Measurements from ENCODE around the gene BACE2. TPM values are rescaled to one million over a fixed set of nuclear protein-coding genes. Genes with fewer than 3 reads are reported as not detected.

BACE2 gene
- total RNA-seq, 1 donor: 85.8 TPM

- TF ChIP-seq CTCF (IDR thresholded peaks at IDR 0.05; ENCODE audit: extremely low read depth, low read depth, low read length): no peak
- no peaks in the 10 kb centered on the region for H3K79me2 ChIP-seq (ENCODE audit: insufficient read depth, low read length)
- peaks cover 17% of the 10 kb centered on the region for H3K36me3 ChIP-seq (ENCODE audit: insufficient read depth, low read length)
- no peak for DNase-seq (ENCODE audit: insufficient read length, low spot score, missing footprints)
- no peak overlapping the region for H2AFZ ChIP-seq (ENCODE audit: low read length)
- H3K9me3 ChIP-seq (ENCODE audit: low read depth, low read length): no peaks in the 10 kb centered on the region
- H3K27ac ChIP-seq (ENCODE audit: low read depth, low read length): no peak overlapping the region
- H3K4me3 ChIP-seq (ENCODE audit: insufficient read depth, low read length): no peak overlapping the region
- H3K27me3 ChIP-seq (ENCODE audit: insufficient read depth, low read length): no peaks in the 10 kb centered on the region
- no peaks in the 10 kb centered on the region for H4K20me1 ChIP-seq (ENCODE audit: insufficient read depth, low read length)
- peaks cover 21% of the 10 kb centered on the region for H3K4me1 ChIP-seq (ENCODE audit: insufficient read depth, low read length)
- no peak overlapping the region for H3K4me2 ChIP-seq (ENCODE audit: insufficient read depth, low read length)
These were observed 89.1 kb downstream of the BACE2 start for GRCh38 chr21:41256771-41257702.

GRCh38 chr21:41258617-41259016, 90.7 kb downstream of the BACE2 start:
- H3K36me3 ChIP-seq (ENCODE audit: insufficient read depth, low read length): peaks cover 14% of the 10 kb centered on the region
- no peaks in the 10 kb centered on the region for H3K27me3 ChIP-seq (ENCODE audit: insufficient read depth, low read length)
- H2AFZ ChIP-seq (ENCODE audit: low read length): no peak overlapping the region
- peaks cover 8% of the 10 kb centered on the region for H3K4me1 ChIP-seq (ENCODE audit: insufficient read depth, low read length)
- no peaks in the 10 kb centered on the region for H4K20me1 ChIP-seq (ENCODE audit: insufficient read depth, low read length)
- H3K4me3 ChIP-seq (ENCODE audit: insufficient read depth, low read length): no peak overlapping the region
- no peak overlapping the region for H3K27ac ChIP-seq (ENCODE audit: low read depth, low read length)
- no peaks in the 10 kb centered on the region for H3K79me2 ChIP-seq (ENCODE audit: insufficient read depth, low read length)
- no peak for TF ChIP-seq CTCF (IDR thresholded peaks at IDR 0.05; ENCODE audit: extremely low read depth, low read depth, low read length)
- H3K9me3 ChIP-seq (ENCODE audit: low read depth, low read length): no peaks in the 10 kb centered on the region
- DNase-seq (ENCODE audit: insufficient read length, low spot score, missing footprints): no peak
- no peak overlapping the region for H3K4me2 ChIP-seq (ENCODE audit: insufficient read depth, low read length)

- H3K9me3 ChIP-seq (ENCODE audit: low read depth, low read length): no peaks in the 10 kb centered on the region
- no peak for DNase-seq (ENCODE audit: insufficient read length, low spot score, missing footprints)
- H3K4me1 ChIP-seq (ENCODE audit: insufficient read depth, low read length): no peaks in the 10 kb centered on the region
- H2AFZ ChIP-seq (ENCODE audit: low read length): no peak overlapping the region
- no peak for TF ChIP-seq CTCF (IDR thresholded peaks at IDR 0.05; ENCODE audit: extremely low read depth, low read depth, low read length)
- H3K79me2 ChIP-seq (ENCODE audit: insufficient read depth, low read length): no peaks in the 10 kb centered on the region
- H4K20me1 ChIP-seq (ENCODE audit: insufficient read depth, low read length): no peaks in the 10 kb centered on the region
- no peak overlapping the region for H3K4me2 ChIP-seq (ENCODE audit: insufficient read depth, low read length)
- H3K4me3 ChIP-seq (ENCODE audit: insufficient read depth, low read length): no peak overlapping the region
- peaks cover 11% of the 10 kb centered on the region for H3K36me3 ChIP-seq (ENCODE audit: insufficient read depth, low read length)
- H3K27me3 ChIP-seq (ENCODE audit: insufficient read depth, low read length): no peaks in the 10 kb centered on the region
- no peak overlapping the region for H3K27ac ChIP-seq (ENCODE audit: low read depth, low read length)
These were observed 92.5 kb downstream of the BACE2 start for GRCh38 chr21:41260428-41260827.

GRCh38 chr21:41267346-41267745, 99.4 kb downstream of the BACE2 start:
- H3K4me1 ChIP-seq (ENCODE audit: insufficient read depth, low read length): no peaks in the 10 kb centered on the region
- H3K79me2 ChIP-seq (ENCODE audit: insufficient read depth, low read length): no peaks in the 10 kb centered on the region

More at GRCh38 chr21:41267346-41267745, 99.4 kb downstream of the BACE2 start:
- Histone ChIP-seq H3K4me3 (ENCODE audit: insufficient read depth, low read length) (no peak overlapping the region), H3K27me3 (ENCODE audit: insufficient read depth, low read length) (no peaks in the 10 kb centered on the region), H3K27ac (ENCODE audit: low read depth, low read length) (no peak overlapping the region), H4K20me1 (ENCODE audit: insufficient read depth, low read length) (no peaks in the 10 kb centered on the region), H3K9me3 (ENCODE audit: low read depth, low read length) (no peaks in the 10 kb centered on the region), H3K4me2 (ENCODE audit: insufficient read depth, low read length) (no peak overlapping the region), H2AFZ (ENCODE audit: low read length) (no peak overlapping the region), H3K36me3 (ENCODE audit: insufficient read depth, low read length) (no peaks in the 10 kb centered on the region)
- no peak for TF ChIP-seq CTCF (IDR thresholded peaks at IDR 0.05; ENCODE audit: extremely low read depth, low read depth, low read length)
- no peak for DNase-seq (ENCODE audit: insufficient read length, low spot score, missing footprints)
